Right lobe of liver (tissue), 6 donors: ENCODE measurements around the gene SLC39A11. TPM values are rescaled to one million over a fixed set of nuclear protein-coding genes. Genes with fewer than 3 reads are reported as not detected.
A peak's percentile ranks its signal among the peaks of the same experiment; 100 is the strongest.

ENCODE experiments used
- ATAC-seq, 4 donors: fragments of 200-7000 bp; cut with Tn5 transposase; one replicate each; pipeline ENCODE4 v1.9.1; 2020; ENCODE audit warnings: mild to moderate bottlenecking in 4 of 4, moderate library complexity in 4 of 4
- DNase-seq, 3 donors: peaks; one replicate each; pipeline ENCODE4 v3.0.0-alpha.2; 2020
- H3K27ac ChIP-seq, 3 donors: fragments of 200-600 bp; one replicate each; pipeline ENCODE4 v1.8.0; 2022
- H3K27me3 ChIP-seq, 2 donors: fragments of 200-600 bp; one replicate each; pipeline ENCODE4 v1.8.0; 2022
- H3K36me3 ChIP-seq, 4 donors: fragments of 200-600 bp; sonication (generic) in 1 of 4; one replicate each; pipeline versions ENCODE4 v1.5.1 to v1.8.0; 2017 to 2022; ENCODE audit warnings: control low read depth in 1 of 4
- H3K4me1 ChIP-seq, 4 donors: fragments of 200-600 bp; sonication (generic) in 1 of 4; one replicate each; pipeline versions ENCODE4 v1.5.1 to v1.8.0; 2017 to 2022; ENCODE audit warnings: control low read depth in 1 of 4
- H3K4me3 ChIP-seq, 3 donors: fragments of 200-600 bp; one replicate each; pipeline ENCODE4 v1.8.0; 2022
- H3K9me3 ChIP-seq, 4 donors: fragments of 200-600 bp; sonication (generic) in 1 of 4; one replicate each; pipeline versions ENCODE4 v1.5.1 to v1.8.0; 2017 to 2022; ENCODE audit warnings: control low read depth in 1 of 4
- POLR2A ChIP-seq: fragments of 450-650 bp; IDR thresholded peaks from one replicate; pipeline ENCODE4 v1.6.1; 2017; ENCODE audit warnings: antibody characterized with exemption, mild to moderate bottlenecking
- WGBS: methylation state at CpG from one replicate; pipeline ENCODE4 v1.1.6; 2018; ENCODE audit warnings: low coverage, low lambda C conversion rate; ENCODE audit not compliant: insufficient coverage; ENCODE audit errors: missing lambda C conversion rate; 5-methylcytosine and 5-hydroxymethylcytosine counted together
- intact Hi-C, 2 donors: fragments of 100-400 bp; cut with DNase I; formaldehyde crosslinking; loops; one replicate each; pipeline versions ENCODE4 v1.11.2 to v1.14.1; 2022
- total RNA-seq, 6 experiments: library from RNA; depleted of rRNA in 2 of 6; stranded (reverse); fragments of >200 nt in 2 of 6; fragmentation: NEBNext Ultra II Directional in 3 of 6; extraction: Animal tissue kit (Norgen Biotek cat#: 25700) in 3 of 6; gene quantifications; one replicate each; pipeline versions ENCODE4 v1.1.0 to v1.2.4, GENCODE V29; 2016 to 2023
- TF ChIP-seq, protein P1 (sequence below), 4 donors: fragments of 200-600 bp in 3 of 4; fragments of 450-650 bp in 1 of 4; IDR thresholded peaks; one replicate each; pipeline versions ENCODE4 v1.5.1 to v1.8.0; 2016 to 2022; ENCODE audit warnings: antibody characterized with exemption in 4 of 4, mild to moderate bottlenecking in 2 of 4
- donor health status: DM: no; HTN: yes; CAD: no.
- donor health status: DM: no; HTN: no; CAD: no.
- donor health status: DM: no; HTN: no; CAD: no.
- donor health status: DM: no; HTN: yes; CAD: no.
- donor health status: DM: no; HTN: yes; CAD: no.

SLC39A11 gene
- total RNA-seq, 6 experiments from 2014 or later, result 25.4 to 49.6 (median 39.3) TPM

DNA sequence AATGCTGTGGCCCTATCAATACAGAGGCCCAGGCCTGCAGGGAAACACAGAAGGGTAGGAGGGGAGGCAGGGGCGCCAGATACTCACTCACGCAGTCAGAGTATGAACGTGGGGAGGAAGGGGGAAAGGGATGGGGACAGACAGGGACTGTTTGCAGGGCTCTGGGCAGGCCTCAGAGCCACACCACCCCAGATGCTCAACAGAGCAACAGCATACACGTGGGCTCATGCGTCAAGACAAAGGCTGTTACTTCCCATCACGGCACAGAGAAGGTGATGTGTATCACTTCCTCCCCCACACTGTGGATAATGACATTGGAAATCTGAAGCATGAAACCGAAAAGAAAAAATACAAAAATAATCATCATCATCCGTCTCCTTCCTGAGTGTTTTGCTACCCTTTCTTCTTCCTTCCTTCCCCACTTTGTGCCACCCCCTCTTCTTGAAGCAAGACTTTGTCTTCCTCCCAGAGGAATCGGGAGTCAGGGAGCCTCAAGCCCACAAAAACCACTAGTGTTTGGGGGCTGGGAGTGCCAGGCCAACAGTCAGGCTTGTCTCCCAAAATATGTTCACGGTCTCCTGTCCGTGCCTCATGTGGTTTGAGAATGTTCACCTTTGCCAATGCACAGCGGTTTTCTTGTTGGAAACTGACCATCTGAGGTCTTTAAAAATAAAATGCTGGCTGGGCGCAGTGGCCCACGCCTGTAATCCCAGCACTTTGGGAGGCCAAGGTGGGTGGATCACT lies 20.1 kb downstream of the SLC39A11 start:
- Histone ChIP-seq H3K27ac (no peak overlapping the region), H3K9me3 (no peaks in the 10 kb centered on the region), H3K4me3 (no peak overlapping the region), H3K36me3 (peaks cover 0 to 5% (median 0%) of the 10 kb centered on the region in 4 donors), H3K27me3 (no peaks in the 10 kb centered on the region), H3K4me1 (no peaks in the 10 kb centered on the region)
- ATAC-seq, result no peak
- intact Hi-C loops, result no loop called here
- TF ChIP-seq POLR2A, result no peak
- TF ChIP-seq, protein P1, sequence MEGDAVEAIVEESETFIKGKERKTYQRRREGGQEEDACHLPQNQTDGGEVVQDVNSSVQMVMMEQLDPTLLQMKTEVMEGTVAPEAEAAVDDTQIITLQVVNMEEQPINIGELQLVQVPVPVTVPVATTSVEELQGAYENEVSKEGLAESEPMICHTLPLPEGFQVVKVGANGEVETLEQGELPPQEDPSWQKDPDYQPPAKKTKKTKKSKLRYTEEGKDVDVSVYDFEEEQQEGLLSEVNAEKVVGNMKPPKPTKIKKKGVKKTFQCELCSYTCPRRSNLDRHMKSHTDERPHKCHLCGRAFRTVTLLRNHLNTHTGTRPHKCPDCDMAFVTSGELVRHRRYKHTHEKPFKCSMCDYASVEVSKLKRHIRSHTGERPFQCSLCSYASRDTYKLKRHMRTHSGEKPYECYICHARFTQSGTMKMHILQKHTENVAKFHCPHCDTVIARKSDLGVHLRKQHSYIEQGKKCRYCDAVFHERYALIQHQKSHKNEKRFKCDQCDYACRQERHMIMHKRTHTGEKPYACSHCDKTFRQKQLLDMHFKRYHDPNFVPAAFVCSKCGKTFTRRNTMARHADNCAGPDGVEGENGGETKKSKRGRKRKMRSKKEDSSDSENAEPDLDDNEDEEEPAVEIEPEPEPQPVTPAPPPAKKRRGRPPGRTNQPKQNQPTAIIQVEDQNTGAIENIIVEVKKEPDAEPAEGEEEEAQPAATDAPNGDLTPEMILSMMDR (IDR thresholded peaks at IDR 0.05), result no peak
- no peak for DNase-seq
- WGBS, result 74% methylated on average over 14 of the region's 14 CpGs

DNA sequence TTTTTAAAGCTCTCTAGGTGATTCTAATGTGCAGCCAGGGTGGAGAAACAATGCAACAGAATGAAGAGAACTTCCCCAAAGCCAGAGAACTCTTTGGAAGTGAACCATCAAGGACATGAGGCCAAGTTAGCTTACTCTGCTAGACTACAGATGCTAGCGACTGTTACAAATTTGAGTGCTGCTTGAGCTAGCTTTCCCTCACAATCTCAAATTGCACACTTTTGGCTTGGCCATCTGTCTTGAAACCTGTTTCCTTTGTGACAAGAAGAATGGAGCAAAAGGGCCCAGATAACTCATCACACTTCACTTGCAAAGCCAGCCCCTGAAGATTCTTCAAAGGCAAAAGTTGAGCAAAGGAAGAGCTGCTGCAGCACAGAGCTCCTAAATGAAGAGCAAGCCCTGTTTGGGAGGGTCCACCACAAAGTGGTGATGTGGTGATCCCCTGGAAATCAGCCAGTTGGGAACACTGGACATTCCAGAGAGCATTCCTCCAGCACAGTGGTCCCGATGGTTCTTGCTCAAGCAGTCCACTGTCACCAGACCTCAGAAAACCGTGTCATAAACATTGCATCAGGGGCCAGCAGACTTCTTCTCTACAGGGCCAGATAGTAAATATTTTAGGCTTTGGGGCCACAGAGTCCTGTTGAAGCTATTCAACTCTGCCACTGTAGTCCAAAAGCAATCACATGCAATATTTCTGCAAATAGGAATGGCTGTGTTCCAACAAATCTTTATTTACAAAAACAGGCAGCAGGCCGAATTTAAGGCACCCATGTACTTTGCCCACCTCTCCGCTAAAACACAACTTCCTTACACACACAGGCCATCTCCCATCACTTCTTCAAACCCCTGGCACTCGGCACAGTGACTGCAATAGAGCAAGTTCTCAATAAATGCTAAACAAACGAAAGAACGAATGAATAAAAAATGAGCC lies 21.2 kb downstream of the SLC39A11 start:
- Histone ChIP-seq H3K4me1 (no peaks in the 10 kb centered on the region), H3K9me3 (no peaks in the 10 kb centered on the region), H3K27me3 (no peaks in the 10 kb centered on the region), H3K36me3 (peaks cover 0 to 5% (median 0%) of the 10 kb centered on the region in 4 donors), H3K27ac (no peak overlapping the region), H3K4me3 (no peak overlapping the region)
- TF ChIP-seq, protein P1 (IDR thresholded peaks at IDR 0.05), result no peak
- no peak for TF ChIP-seq POLR2A
- ATAC-seq, result peak; percentile 32 to 57 (median 40)
- 62% methylated on average over 7 of the region's 8 CpGs for WGBS
- intact Hi-C loops, result no loop called here
- no peak for DNase-seq

DNA sequence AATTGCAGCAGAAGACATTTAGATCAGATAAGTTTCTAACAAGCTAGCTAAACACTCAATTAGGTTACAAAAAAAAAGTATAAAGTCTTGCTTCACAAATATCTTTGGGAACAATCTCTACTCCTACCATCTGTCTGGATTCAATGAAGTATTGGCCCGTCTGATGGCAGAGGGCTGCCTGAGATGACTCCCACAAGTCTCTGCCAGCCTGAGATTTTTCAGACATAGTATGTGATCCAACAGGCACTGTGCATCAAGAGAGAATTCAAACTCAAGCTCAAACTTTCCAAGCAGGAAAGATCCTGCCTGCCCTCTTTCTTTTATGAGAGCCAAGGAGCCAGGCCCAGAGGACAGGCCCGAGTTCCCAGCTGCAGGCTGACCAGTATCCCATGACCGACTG lies 22.6 kb downstream of the SLC39A11 start:
- Histone ChIP-seq H3K27ac (no peak overlapping the region), H3K9me3 (no peaks in the 10 kb centered on the region), H3K36me3 (peaks cover 0 to 5% (median 0%) of the 10 kb centered on the region in 4 donors), H3K4me3 (no peak overlapping the region), H3K4me1 (no peaks in the 10 kb centered on the region), H3K27me3 (no peaks in the 10 kb centered on the region)
- TF ChIP-seq POLR2A, result no peak
- TF ChIP-seq, protein P1 (IDR thresholded peaks at IDR 0.05), result no peak
- DNase-seq, result no peak
- 100% methylated on average over 1 of the region's 3 CpGs for WGBS
- intact Hi-C loops, result no loop called here
- no peak for ATAC-seq

DNA sequence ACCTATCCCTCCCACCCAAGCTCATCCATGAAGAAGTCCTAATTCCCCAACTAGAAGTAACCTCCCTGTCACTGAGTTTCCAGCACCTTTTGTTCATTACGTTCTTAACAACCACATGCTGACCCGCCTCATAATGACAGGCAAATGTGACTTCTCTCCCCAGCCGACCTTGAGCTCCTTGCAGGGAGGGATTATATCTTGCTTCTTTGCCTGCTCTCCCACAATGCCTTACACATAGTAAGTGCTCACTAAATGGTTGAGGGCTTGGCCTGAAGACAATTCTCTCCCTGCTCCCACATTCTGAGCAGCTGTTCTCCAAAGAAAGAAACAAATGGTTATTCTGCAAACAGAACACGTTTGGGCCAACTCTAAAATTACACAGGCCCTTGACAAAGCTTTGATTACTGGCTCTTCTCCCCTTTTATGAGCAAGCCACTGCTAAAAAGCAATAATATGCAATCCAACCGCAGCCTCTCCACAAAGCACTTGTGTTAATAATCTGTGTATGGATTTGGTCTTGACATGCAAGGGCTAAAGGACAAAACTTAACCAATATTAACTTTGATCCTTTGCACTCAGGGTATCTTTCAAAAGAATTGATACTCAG lies 23.2 kb downstream of the SLC39A11 start:
- 66% methylated on average over 5 of the region's 5 CpGs for WGBS
- H3K4me3 ChIP-seq, result no peak overlapping the region
- H3K9me3 ChIP-seq, result no peaks in the 10 kb centered on the region
- no peaks in the 10 kb centered on the region for H3K4me1 ChIP-seq
- peaks cover 0 to 5% (median 0%) of the 10 kb centered on the region in 4 donors for H3K36me3 ChIP-seq
- no peak for TF ChIP-seq POLR2A
- TF ChIP-seq, protein P1 (IDR thresholded peaks at IDR 0.05), result no peak
- DNase-seq (no peak), ATAC-seq (no peak)
- H3K27ac ChIP-seq, result no peak overlapping the region
- H3K27me3 ChIP-seq, result no peaks in the 10 kb centered on the region
- intact Hi-C loops, result no loop called here
